AG09319 (cell line): ENCODE results near the gene NOS1AP.

Source experiments
- DNase-seq: peaks from one replicate; pipeline ENCODE4 v3.0.0-alpha.2; 2010; ENCODE audit warnings: low read depth; ENCODE audit errors: extremely low read depth
- CTCF ChIP-seq: IDR thresholded peaks from 2 replicates; pipeline ENCODE4 v1.5.1; 2011; ENCODE audit warnings: low read depth, mild to moderate bottlenecking, inconsistent platforms, low read length, moderate library complexity

The NOS1AP gene

GRCh38 chr1:162359523-162360236, 290.2 kb downstream of the NOS1AP start:
- no peak for TF ChIP-seq CTCF
- DNase-seq: no peak

DNA sequence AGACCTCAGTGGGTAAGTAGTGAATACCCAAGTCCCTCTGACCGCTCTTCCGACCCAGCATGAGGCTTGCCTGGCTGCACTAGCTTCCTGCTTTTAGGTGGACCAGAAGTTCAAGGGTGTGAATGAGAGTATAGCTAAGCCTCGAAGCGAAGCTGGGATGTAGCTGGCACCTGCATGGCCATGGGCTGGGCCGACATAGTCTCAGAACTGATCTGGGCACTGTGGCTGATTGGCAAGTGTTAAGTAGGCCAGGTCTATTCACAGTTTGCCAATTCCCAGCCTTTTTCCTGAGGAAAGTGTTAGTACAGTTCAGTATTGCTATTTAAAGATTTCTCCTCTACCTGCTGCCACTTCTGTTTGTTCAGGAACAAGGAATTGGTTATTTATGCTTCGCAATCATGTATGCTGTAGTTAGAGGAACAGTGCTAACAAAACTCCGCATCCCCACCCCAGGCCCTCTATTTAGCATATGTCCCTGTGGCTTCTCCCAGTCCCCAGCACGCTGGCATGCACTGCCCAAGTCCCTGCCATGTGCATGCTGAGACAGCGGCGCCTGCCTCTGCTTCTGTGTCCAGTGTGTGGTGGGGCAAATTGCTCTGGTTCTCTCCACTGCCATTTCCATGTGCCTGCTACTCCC, 290.9 kb downstream of the NOS1AP start:
- TF ChIP-seq CTCF: no peak
- DNase-seq: no peak

DNA sequence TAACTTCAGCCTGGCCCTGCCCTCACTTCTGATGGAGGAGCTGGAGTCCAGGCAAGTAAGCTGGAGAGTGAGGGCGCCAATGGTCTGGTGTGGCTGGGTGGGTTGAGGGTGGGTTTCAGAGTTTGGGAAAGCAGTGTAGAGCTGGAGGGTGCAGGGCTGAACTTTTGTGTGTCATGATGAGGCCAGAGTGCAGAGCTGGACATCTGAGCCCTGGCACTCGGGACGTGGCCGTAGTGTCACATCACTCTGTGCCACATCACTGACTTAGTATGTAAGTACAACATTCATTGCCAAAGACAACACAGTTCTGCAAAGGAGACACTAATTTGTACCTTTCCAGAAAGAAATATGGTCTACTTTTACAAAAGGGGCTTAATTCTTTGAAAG, 291.4 kb downstream of the NOS1AP start:
- DNase-seq: no peak
- TF ChIP-seq CTCF: no peak

- no peak for DNase-seq
- TF ChIP-seq CTCF: no peak
Observed at GRCh38 chr1:162361349-162361748, 291.9 kb downstream of the NOS1AP start.

DNA sequence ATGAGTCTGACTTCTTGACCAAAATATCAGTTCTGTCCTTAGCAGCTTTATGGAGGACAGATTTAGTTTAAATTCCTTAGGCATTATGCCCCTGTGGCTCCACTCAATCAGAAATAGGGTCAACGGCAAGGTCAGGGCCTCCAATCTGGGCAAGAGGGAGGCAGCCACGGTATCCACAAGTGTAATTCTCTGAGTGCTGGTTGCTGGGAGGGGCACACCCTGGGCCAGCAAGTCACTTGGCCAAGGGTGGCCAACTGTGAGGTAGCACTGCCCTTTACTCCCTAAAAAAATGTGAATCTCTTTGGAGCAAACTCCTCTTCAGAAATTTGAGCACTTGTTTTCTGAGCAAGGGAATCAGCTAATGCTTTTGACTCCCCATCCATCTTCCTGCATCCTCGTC, 294.3 kb downstream of the NOS1AP start:
- TF ChIP-seq CTCF: no peak
- no peak for DNase-seq

GRCh38 chr1:162364498-162364897, 295.0 kb downstream of the NOS1AP start:
- no peak for DNase-seq
- no peak for TF ChIP-seq CTCF

GRCh38 chr1:162365284-162366020, 296.0 kb downstream of the NOS1AP start:
- no peak for TF ChIP-seq CTCF

More at GRCh38 chr1:162365284-162366020, 296.0 kb downstream of the NOS1AP start:
- DNase-seq: no peak
